ENCODE data around the gene ISOC2.

Gene ISOC2

GRCh38 chr19:55476100-55476775, 14.8 kb upstream of the ISOC2 start, which contains the start of gene ZNF628:
Gene ZNF628 (plus strand): TSS chr19:55476617. CDS start chr19:55479911, 3,294 bp downstream.
- Mint-ChIP-seq H3K27me3 (ENCODE audit: low read depth) (peaks cover 8% of the 10 kb centered on the region), H3K4me1 (peaks cover 42% of the 10 kb centered on the region), H3K9me3 (no peaks in the 10 kb centered on the region), H3K4me3 (peak within 1 kb of the TSS; percentile 92 to 96 (median 95)), H3K27ac (peak within 1 kb of the TSS; percentile 99), H3K36me3 (ENCODE audit: low read depth) (peaks cover 5% of the 10 kb centered on the region)
- TF ChIP-seq CTCF (IDR thresholded peaks at IDR 0.05; ENCODE audit: unreplicated experiment in 3 of 3): no peak

- peaks cover under 1% of the 10 kb centered on the region for H3K36me3 Mint-ChIP-seq (ENCODE audit: low read depth)
- peak overlapping the region; percentile 94 to 99 (median 99) for H3K27ac Mint-ChIP-seq
- H3K27me3 Mint-ChIP-seq (ENCODE audit: low read depth): peaks cover 8% of the 10 kb centered on the region
- H3K4me1 Mint-ChIP-seq: peaks cover 42% of the 10 kb centered on the region
- H3K4me3 Mint-ChIP-seq: peak overlapping the region; percentile 69 to 92 (median 92)
- TF ChIP-seq CTCF (IDR thresholded peaks at IDR 0.05; ENCODE audit: unreplicated experiment in 3 of 3): no peak
- no peaks in the 10 kb centered on the region for H3K9me3 Mint-ChIP-seq
Observed at GRCh38 chr19:55474269-55475265, 13.1 kb upstream of the ISOC2 start.

- Mint-ChIP-seq H3K27me3 (ENCODE audit: low read depth) (peaks cover 8% of the 10 kb centered on the region), H3K4me1 (peaks cover 30% of the 10 kb centered on the region), H3K9me3 (no peaks in the 10 kb centered on the region), H3K36me3 (ENCODE audit: low read depth) (no peaks in the 10 kb centered on the region), H3K4me3 (peak overlapping the region; percentile 13 to 43 (median 29)), H3K27ac (peak overlapping the region; percentile 94 to 99 (median 99))
- TF ChIP-seq CTCF (IDR thresholded peaks at IDR 0.05; ENCODE audit: unreplicated experiment in 3 of 3): no peak
Observed at GRCh38 chr19:55473225-55474012, 12.0 kb upstream of the ISOC2 start.

- H3K4me1 Mint-ChIP-seq: peaks cover 24% of the 10 kb centered on the region
- H3K36me3 Mint-ChIP-seq (ENCODE audit: low read depth): no peaks in the 10 kb centered on the region
Observed at GRCh38 chr19:55472463-55472862, 11.0 kb upstream of the ISOC2 start.

More at GRCh38 chr19:55472463-55472862, 11.0 kb upstream of the ISOC2 start:
- TF ChIP-seq CTCF (IDR thresholded peaks at IDR 0.05; ENCODE audit: unreplicated experiment in 3 of 3): no peak
- Mint-ChIP-seq H3K27ac (no peak overlapping the region), H3K9me3 (no peaks in the 10 kb centered on the region), H3K4me3 (no peak overlapping the region), H3K27me3 (ENCODE audit: low read depth) (peaks cover 8% of the 10 kb centered on the region)

Measured in nephron (organoid).